ENCODE data around the gene ACTR10. TPM values are rescaled to one million over a fixed set of nuclear protein-coding genes. Genes with fewer than 3 reads are reported as not detected.

ACTR10 gene
- total RNA-seq, 4 donors from 2014 or later, result 70.6 to 104 (median 88.8) TPM

- Histone ChIP-seq H3K27me3 (no peaks in the 10 kb centered on the region), H3K36me3 (no peaks in the 10 kb centered on the region), H3K4me1 (no peaks in the 10 kb centered on the region), H3K27ac (no peak overlapping the region), H3K4me3 (no peak overlapping the region), H3K9me3 (no peaks in the 10 kb centered on the region)
- DNase-seq, result no peak
- intact Hi-C loops (cut with DNase I; ENCODE audit: low total_unique reads), result no loop called here
- no peak for TF ChIP-seq POLR2A (IDR thresholded peaks at IDR 0.05)
- no peak for TF ChIP-seq CTCF (IDR thresholded peaks at IDR 0.05 in 4 of 5, conservative IDR thresholded peaks at IDR 0.05 in 1 of 5)
- in situ Hi-C loops (cut with MboI; ENCODE audit: low sequenced_read_pairs in 4 of 4), result no loop called here
- no peak for ATAC-seq
These were observed 8.0 kb upstream of the ACTR10 start for GRCh38 chr14:58191763-58192601.

GRCh38 chr14:58193542-58193941 is 6.4 kb upstream of the ACTR10 start:
- DNase-seq, result no peak
- Histone ChIP-seq H3K27ac (no peak overlapping the region), H3K36me3 (no peaks in the 10 kb centered on the region), H3K4me1 (no peaks in the 10 kb centered on the region), H3K27me3 (no peaks in the 10 kb centered on the region), H3K9me3 (no peaks in the 10 kb centered on the region), H3K4me3 (no peak overlapping the region)
- in situ Hi-C loops (cut with MboI; ENCODE audit: low sequenced_read_pairs in 4 of 4), result no loop called here
- TF ChIP-seq CTCF (IDR thresholded peaks at IDR 0.05 in 4 of 5, conservative IDR thresholded peaks at IDR 0.05 in 1 of 5) (no peak), POLR2A (IDR thresholded peaks at IDR 0.05) (no peak)
- intact Hi-C loops (cut with DNase I; ENCODE audit: low total_unique reads), result no loop called here
- ATAC-seq, result no peak

- in situ Hi-C loops (cut with MboI; ENCODE audit: low sequenced_read_pairs in 4 of 4), result no loop called here
These were observed 3.8 kb upstream of the ACTR10 start for GRCh38 chr14:58196198-58196597.

GRCh38 chr14:58198086-58198485 is 1.9 kb upstream of the ACTR10 start:
- Histone ChIP-seq H3K36me3 (peaks cover 0 to 5% of the 10 kb centered on the region in 2 donors), H3K27me3 (no peaks in the 10 kb centered on the region), H3K4me3 (no peak overlapping the region), H3K9me3 (no peaks in the 10 kb centered on the region), H3K4me1 (peaks cover 4 to 14% of the 10 kb centered on the region in 2 donors), H3K27ac (no peak overlapping the region)
- no peak for ATAC-seq
- in situ Hi-C loops (cut with MboI; ENCODE audit: low sequenced_read_pairs in 4 of 4) (no loop called here), intact Hi-C loops (cut with DNase I; ENCODE audit: low total_unique reads) (no loop called here)
- no peak for DNase-seq
- TF ChIP-seq CTCF (IDR thresholded peaks at IDR 0.05 in 4 of 5, conservative IDR thresholded peaks at IDR 0.05 in 1 of 5) (no peak), POLR2A (IDR thresholded peaks at IDR 0.05) (no peak)

More at GRCh38 chr14:58196198-58196597, 3.8 kb upstream of the ACTR10 start:
- Histone ChIP-seq H3K4me3 (no peak overlapping the region), H3K36me3 (no peaks in the 10 kb centered on the region), H3K27ac (no peak overlapping the region), H3K4me1 (peaks cover 4 to 5% of the 10 kb centered on the region in 2 donors), H3K9me3 (no peaks in the 10 kb centered on the region), H3K27me3 (no peaks in the 10 kb centered on the region)
- TF ChIP-seq CTCF (IDR thresholded peaks at IDR 0.05 in 4 of 5, conservative IDR thresholded peaks at IDR 0.05 in 1 of 5), result no peak
- ATAC-seq, result no peak
- intact Hi-C loops (cut with DNase I; ENCODE audit: low total_unique reads), result no loop called here
- DNase-seq, result no peak

Data from gastrocnemius medialis (tissue), 4 donors.